PC-3 (cell line): Measurements from ENCODE around the gene MMP24OS.

Source experiments
- EZH2 ChIP-seq: fragments of 300-600 bp; sonication (generic); IDR thresholded peaks from one replicate; pipeline ENCODE4 v1.6.1; 2017; ENCODE audit warnings: antibody characterized with exemption, mild to moderate bottlenecking, low read length; ENCODE audit not compliant: unreplicated experiment
- EZH2phosphoT487 ChIP-seq: fragments of 300-600 bp; sonication (generic); IDR thresholded peaks from 2 replicates; pipeline ENCODE4 v1.6.1; 2018; ENCODE audit warnings: mild to moderate bottlenecking, antibody characterized with exemption, low read length, borderline replicate concordance

GRCh38 chr20:35254448-35254999, 23.4 kb downstream of the MMP24OS start:
- TF ChIP-seq EZH2phosphoT487 (no peak), EZH2 (no peak)
